NB4 (cell line): ENCODE results near the gene CNNM1.

Experiments used
- DNase-seq: peaks from one replicate; pipeline ENCODE4 v3.0.0; 2010; ENCODE audit warnings: low read depth
- H3K4me3 ChIP-seq: one replicate; pipeline ENCODE4 v1.5.1; 2011; ENCODE audit warnings: mild to moderate bottlenecking, low read depth, low read length, moderate library complexity
- MYC ChIP-seq: IDR thresholded peaks from 2 replicates; pipeline ENCODE4 v1.6.1; 2011; ENCODE audit warnings: low read depth, low read length
- POLR2A ChIP-seq: IDR thresholded peaks from 2 replicates; pipeline ENCODE4 v1.6.1; 2011; ENCODE audit warnings: mild to moderate bottlenecking; ENCODE audit not compliant: insufficient read length; ENCODE audit errors: extremely low read depth
- TF ChIP-seq, protein P1 (sequence below): IDR thresholded peaks from one replicate; pipeline ENCODE4 v1.5.1; 2012; ENCODE audit warnings: low read depth, low read length
- TF ChIP-seq, protein P2 (sequence below): IDR thresholded peaks from 2 replicates; pipeline ENCODE4 v1.6.1; 2011; ENCODE audit warnings: low read depth, low read length

The CNNM1 gene

DNA sequence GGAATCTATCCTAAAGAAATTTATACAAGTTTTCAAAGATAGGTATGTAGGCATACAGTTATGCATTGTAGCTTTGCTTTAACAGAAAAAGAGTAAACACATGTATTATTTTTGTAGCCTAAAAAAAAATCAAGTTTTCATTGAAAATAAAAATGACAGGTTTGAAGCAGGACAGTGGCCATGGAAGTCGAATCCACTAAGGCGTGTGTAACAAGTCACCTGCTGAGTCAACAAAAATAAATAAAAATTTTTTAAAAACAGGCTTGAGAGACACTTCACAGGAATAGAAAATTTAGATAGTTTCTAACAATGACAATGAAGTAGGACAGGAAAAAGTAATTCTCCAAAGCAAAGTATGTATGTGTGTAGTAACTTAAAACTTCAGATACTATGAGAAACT lies 109.7 kb downstream of the CNNM1 start:
- no peak overlapping the region for H3K4me3 ChIP-seq
- TF ChIP-seq MYC (no peak), POLR2A (no peak)
- TF ChIP-seq, protein P1, sequence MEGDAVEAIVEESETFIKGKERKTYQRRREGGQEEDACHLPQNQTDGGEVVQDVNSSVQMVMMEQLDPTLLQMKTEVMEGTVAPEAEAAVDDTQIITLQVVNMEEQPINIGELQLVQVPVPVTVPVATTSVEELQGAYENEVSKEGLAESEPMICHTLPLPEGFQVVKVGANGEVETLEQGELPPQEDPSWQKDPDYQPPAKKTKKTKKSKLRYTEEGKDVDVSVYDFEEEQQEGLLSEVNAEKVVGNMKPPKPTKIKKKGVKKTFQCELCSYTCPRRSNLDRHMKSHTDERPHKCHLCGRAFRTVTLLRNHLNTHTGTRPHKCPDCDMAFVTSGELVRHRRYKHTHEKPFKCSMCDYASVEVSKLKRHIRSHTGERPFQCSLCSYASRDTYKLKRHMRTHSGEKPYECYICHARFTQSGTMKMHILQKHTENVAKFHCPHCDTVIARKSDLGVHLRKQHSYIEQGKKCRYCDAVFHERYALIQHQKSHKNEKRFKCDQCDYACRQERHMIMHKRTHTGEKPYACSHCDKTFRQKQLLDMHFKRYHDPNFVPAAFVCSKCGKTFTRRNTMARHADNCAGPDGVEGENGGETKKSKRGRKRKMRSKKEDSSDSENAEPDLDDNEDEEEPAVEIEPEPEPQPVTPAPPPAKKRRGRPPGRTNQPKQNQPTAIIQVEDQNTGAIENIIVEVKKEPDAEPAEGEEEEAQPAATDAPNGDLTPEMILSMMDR = no peak
- TF ChIP-seq, protein P2, sequence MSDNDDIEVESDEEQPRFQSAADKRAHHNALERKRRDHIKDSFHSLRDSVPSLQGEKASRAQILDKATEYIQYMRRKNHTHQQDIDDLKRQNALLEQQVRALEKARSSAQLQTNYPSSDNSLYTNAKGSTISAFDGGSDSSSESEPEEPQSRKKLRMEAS = no peak
- no peak for DNase-seq

DNA sequence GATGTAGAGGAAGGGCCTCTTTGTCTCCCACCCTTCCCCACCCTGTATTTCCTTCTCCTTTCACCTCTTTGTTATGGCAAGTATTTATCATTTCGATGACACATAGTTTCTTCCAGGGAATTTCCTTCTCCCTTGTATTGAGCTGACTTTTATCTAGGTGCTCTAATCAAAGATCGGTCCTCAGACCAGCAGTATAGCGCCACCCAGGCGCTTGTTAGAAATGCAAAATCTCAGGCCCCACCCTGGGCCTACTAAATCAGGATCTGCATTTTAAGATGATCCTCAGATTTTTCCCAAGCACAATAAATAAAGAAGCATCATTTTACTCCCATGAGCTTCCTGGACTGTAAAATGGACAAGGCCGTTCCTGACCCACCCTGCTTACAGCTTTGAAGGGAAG lies 113.2 kb downstream of the CNNM1 start:
- H3K4me3 ChIP-seq = no peak overlapping the region

DNA sequence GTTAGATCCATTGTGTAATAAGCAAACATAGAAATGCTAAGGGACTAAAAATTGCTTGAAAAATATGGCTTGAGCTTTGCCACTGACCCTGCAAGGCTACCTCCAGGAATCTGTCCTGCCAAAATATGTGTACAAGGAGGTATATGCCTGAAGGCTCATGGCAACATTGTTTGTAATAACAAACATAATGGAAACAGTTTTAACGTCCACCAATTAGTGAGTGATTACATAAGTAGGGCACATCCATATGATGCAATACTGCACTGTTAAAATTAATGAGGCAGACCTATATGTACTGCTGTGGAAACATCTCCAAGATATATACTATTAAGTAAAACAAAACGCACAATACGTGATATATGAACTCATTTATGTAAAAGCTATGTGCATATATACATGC lies 114.3 kb downstream of the CNNM1 start:
- DNase-seq = peak; percentile 40
- TF ChIP-seq POLR2A (no peak), MYC (no peak)
- TF ChIP-seq, protein P2 = no peak
- TF ChIP-seq, protein P1 = no peak
- no peak overlapping the region for H3K4me3 ChIP-seq

More for the DNA sequence above, 113.2 kb downstream of the CNNM1 start:
- DNase-seq = no peak
- TF ChIP-seq POLR2A = no peak
- TF ChIP-seq, protein P1 = no peak
- TF ChIP-seq MYC = no peak
- TF ChIP-seq, protein P2 = no peak
